ENCODE data around the gene CIAO3.
A peak's percentile ranks its signal among the peaks of the same experiment; 100 is the strongest.
"Not testable (repeated sequence)": the region's sequence is repeated elsewhere in the genome, so short reads cannot be mapped to it uniquely, and the experiment has no call there.

Gene CIAO3

GRCh38 chr16:708019-708418 is 32.8 kb downstream of the CIAO3 start:
- DNase-seq, result no peak

- DNase-seq, result no peak
These were observed 33.7 kb downstream of the CIAO3 start for GRCh38 chr16:707062-707538.

GRCh38 chr16:706189-707061 is 34.4 kb downstream of the CIAO3 start:
- no peak for DNase-seq

- no peak for DNase-seq
These were observed 35.2 kb downstream of the CIAO3 start, which contains the start of gene FBXL16 for GRCh38 chr16:705431-706188. Gene FBXL16, minus strand, starts transcription at chr16:705801. Its CDS starts 8,396 bp downstream, at chr16:697405.

GRCh38 chr16:704552-705380 is 36.0 kb downstream of the CIAO3 start:
- DNase-seq, result no peak

- no peak for DNase-seq
These were observed 36.8 kb downstream of the CIAO3 start for GRCh38 chr16:704047-704446.

GRCh38 chr16:703406-703805 is 37.4 kb downstream of the CIAO3 start:
- DNase-seq, result no peak

- DNase-seq, result no peak
These were observed 38.5 kb downstream of the CIAO3 start for GRCh38 chr16:702341-702740.

- peak; percentile 56 for DNase-seq
These were observed 39.9 kb downstream of the CIAO3 start for GRCh38 chr16:700684-701584.

- no peak for DNase-seq
These were observed 41.7 kb downstream of the CIAO3 start for GRCh38 chr16:698911-699671.

- DNase-seq, result peak; percentile 81
These were observed 45.3 kb downstream of the CIAO3 start for GRCh38 chr16:695355-696089.

- no peak for DNase-seq
These were observed 45.9 kb downstream of the CIAO3 start for GRCh38 chr16:694863-695354.

- DNase-seq, result peak; percentile 28
These were observed 46.5 kb downstream of the CIAO3 start for GRCh38 chr16:694187-694862.

GRCh38 chr16:693766-694165 is 47.0 kb downstream of the CIAO3 start:
- DNase-seq, result no peak

- no peak for DNase-seq
These were observed 47.4 kb downstream of the CIAO3 start for GRCh38 chr16:693364-693763.

- no peak for DNase-seq
These were observed 48.3 kb downstream of the CIAO3 start for GRCh38 chr16:692356-693108.

- DNase-seq, result not testable (repeated sequence)
These were observed 49.6 kb downstream of the CIAO3 start for GRCh38 chr16:691242-691641.

GRCh38 chr16:689175-689897 is 51.5 kb downstream of the CIAO3 start:
- no peak for DNase-seq

Data from CD4-positive, alpha-beta T cell treated with Interleukin-6 for 4 hours (primary cell).